GF-D8 (cell line): ENCODE data around the gene TOPBP1.
"Not testable (repeated sequence)": the region's sequence is repeated elsewhere in the genome, so short reads cannot be mapped to it uniquely, and the experiment has no call there.

Source experiments
- DNase-seq: peaks from one replicate; lab custom pipeline; 2025; lab: John Stamatoyannopoulos, UW

Gene TOPBP1

GRCh38 chr3:133674290-133674919 lies 12.7 kb upstream of the TOPBP1 start:
- no peak for DNase-seq

- DNase-seq: no peak
Observed at GRCh38 chr3:133673746-133674145, 12.0 kb upstream of the TOPBP1 start.

- no peak for DNase-seq
Observed at GRCh38 chr3:133672461-133672860, 10.7 kb upstream of the TOPBP1 start.

GRCh38 chr3:133670525-133670995 lies 8.8 kb upstream of the TOPBP1 start:
- no peak for DNase-seq

GRCh38 chr3:133669949-133670524 lies 8.3 kb upstream of the TOPBP1 start:
- DNase-seq: no peak

- DNase-seq: no peak
Observed at GRCh38 chr3:133667118-133667517, 5.4 kb upstream of the TOPBP1 start.

GRCh38 chr3:133665188-133665587 lies 3.4 kb upstream of the TOPBP1 start:
- not testable (repeated sequence) for DNase-seq

GRCh38 chr3:133663569-133664313 lies 2.0 kb upstream of the TOPBP1 start:
- DNase-seq: peak; percentile 31

GRCh38 chr3:133662278-133662651 lies 524 bp upstream of the TOPBP1 start:
- DNase-seq: no peak

- no peak for DNase-seq
Observed at GRCh38 chr3:133659806-133660205, 1.9 kb downstream of the TOPBP1 start.

GRCh38 chr3:133655731-133656515 lies 5.8 kb downstream of the TOPBP1 start:
- no peak for DNase-seq

GRCh38 chr3:133649486-133650068 lies 12.2 kb downstream of the TOPBP1 start:
- no peak for DNase-seq

GRCh38 chr3:133644768-133645167 lies 17.0 kb downstream of the TOPBP1 start:
- no peak for DNase-seq

- no peak for DNase-seq
Observed at GRCh38 chr3:133643611-133644010, 18.1 kb downstream of the TOPBP1 start.

GRCh38 chr3:133641254-133641653 lies 20.5 kb downstream of the TOPBP1 start:
- DNase-seq: no peak

- DNase-seq: no peak
Observed at GRCh38 chr3:133633439-133633838, 28.3 kb downstream of the TOPBP1 start.

- no peak for DNase-seq
Observed at GRCh38 chr3:133629146-133629545, 32.6 kb downstream of the TOPBP1 start.

GRCh38 chr3:133627789-133628188 lies 34.0 kb downstream of the TOPBP1 start:
- DNase-seq: no peak

GRCh38 chr3:133620066-133620784 lies 41.5 kb downstream of the TOPBP1 start:
- DNase-seq: no peak

GRCh38 chr3:133611534-133611933 lies 50.2 kb downstream of the TOPBP1 start:
- DNase-seq: no peak

- DNase-seq: no peak
Observed at GRCh38 chr3:133610031-133610430, 51.7 kb downstream of the TOPBP1 start.
